Measurements from ENCODE around the gene SLC26A8.

SLC26A8 gene

GRCh38 chr6:35897486-35897885 lies 127.0 kb downstream of the SLC26A8 start:
- TF ChIP-seq TAF1 (IDR thresholded peaks at IDR 0.05; ENCODE audit: borderline replicate concordance, low read depth, low read length) = no peak
- no peak for TF ChIP-seq POLR2A (IDR thresholded peaks at IDR 0.05; ENCODE audit: low read depth, low read length)
- no peak for TF ChIP-seq POLR2AphosphoS5 (IDR thresholded peaks at IDR 0.05; ENCODE audit: low read depth, low read length)
- DNase-seq (ENCODE audit: insufficient read length) (no peak), FAIRE-seq (no peak)

DNA sequence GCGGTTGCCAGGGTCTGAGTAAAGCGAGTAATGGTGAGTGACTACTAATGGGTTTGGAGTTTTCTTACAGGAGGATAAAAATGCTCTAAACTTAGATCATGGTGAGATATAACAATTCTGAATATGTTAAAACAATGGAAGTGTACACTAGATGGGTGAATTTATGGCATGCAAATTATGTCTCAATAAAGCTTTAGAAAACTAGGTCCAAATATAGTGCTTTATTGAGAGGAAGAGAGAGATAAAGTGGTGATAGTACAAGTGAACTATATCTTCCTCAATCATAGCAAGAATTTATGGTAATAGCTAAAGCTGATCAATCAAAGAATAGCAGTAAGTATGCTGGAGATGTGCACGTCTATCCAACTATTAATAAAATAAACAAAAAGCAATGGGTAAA lies 127.4 kb downstream of the SLC26A8 start:
- no peak for DNase-seq (ENCODE audit: insufficient read length)
- FAIRE-seq = no peak
- TF ChIP-seq POLR2AphosphoS5 (IDR thresholded peaks at IDR 0.05; ENCODE audit: low read depth, low read length) (no peak), POLR2A (IDR thresholded peaks at IDR 0.05; ENCODE audit: low read depth, low read length) (no peak), TAF1 (IDR thresholded peaks at IDR 0.05; ENCODE audit: borderline replicate concordance, low read depth, low read length) (no peak)

GRCh38 chr6:35896228-35896627 lies 128.2 kb downstream of the SLC26A8 start:
- TF ChIP-seq POLR2AphosphoS5 (IDR thresholded peaks at IDR 0.05; ENCODE audit: low read depth, low read length) (no peak), TAF1 (IDR thresholded peaks at IDR 0.05; ENCODE audit: borderline replicate concordance, low read depth, low read length) (no peak), POLR2A (IDR thresholded peaks at IDR 0.05; ENCODE audit: low read depth, low read length) (no peak)
- FAIRE-seq = no peak
- DNase-seq (ENCODE audit: insufficient read length) = no peak

DNA sequence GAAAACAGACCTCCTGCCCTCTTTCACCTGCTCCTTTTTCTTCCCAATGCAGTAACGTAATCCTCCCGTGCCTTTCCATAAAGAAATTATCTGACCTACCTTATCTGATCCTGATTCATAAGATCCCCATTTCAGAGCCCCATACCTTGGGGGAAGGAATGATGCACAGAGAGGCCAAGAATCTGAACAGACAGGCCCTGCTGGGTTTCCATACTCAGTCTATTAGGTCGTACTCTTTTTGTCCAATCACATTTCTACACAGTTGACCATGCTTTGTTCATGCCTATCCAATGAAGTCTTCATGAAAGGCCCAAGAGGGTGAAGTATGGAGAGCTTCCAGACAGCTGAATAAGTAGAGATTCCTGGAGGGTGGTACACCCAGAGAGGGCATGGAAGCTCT lies 128.9 kb downstream of the SLC26A8 start:
- DNase-seq (ENCODE audit: insufficient read length) (no peak), FAIRE-seq (no peak)
- no peak for TF ChIP-seq POLR2AphosphoS5 (IDR thresholded peaks at IDR 0.05; ENCODE audit: low read depth, low read length)
- TF ChIP-seq TAF1 (IDR thresholded peaks at IDR 0.05; ENCODE audit: borderline replicate concordance, low read depth, low read length) = no peak
- TF ChIP-seq POLR2A (IDR thresholded peaks at IDR 0.05; ENCODE audit: low read depth, low read length) = no peak

- DNase-seq (ENCODE audit: insufficient read length) (no peak), FAIRE-seq (no peak)
- TF ChIP-seq POLR2A (IDR thresholded peaks at IDR 0.05; ENCODE audit: low read depth, low read length) (no peak), POLR2AphosphoS5 (IDR thresholded peaks at IDR 0.05; ENCODE audit: low read depth, low read length) (no peak), TAF1 (IDR thresholded peaks at IDR 0.05; ENCODE audit: borderline replicate concordance, low read depth, low read length) (no peak)
Observed at GRCh38 chr6:35894776-35895175, 129.7 kb downstream of the SLC26A8 start.
